ENCODE results near the gene ZCCHC8. TPM values are rescaled to one million over a fixed set of nuclear protein-coding genes. Genes with fewer than 3 reads are reported as not detected.
"Not testable (repeated sequence)": the region's sequence is repeated elsewhere in the genome, so short reads cannot be mapped to it uniquely, and the experiment has no call there.

ZCCHC8 gene
- total and polyA plus RNA-seq, 3 donors from 2014 or later, result 25.6 to 38.3 (median 28.8) TPM

- no peaks in the 10 kb centered on the region for H3K36me3 ChIP-seq (ENCODE audit: low read depth, missing control alignments)
Observed at GRCh38 chr12:122515275-122515674, 14.5 kb upstream of the ZCCHC8 start.

GRCh38 chr12:122513660-122514059 lies 12.9 kb upstream of the ZCCHC8 start:
- 91 to 96% methylated on average over 4 of the region's 4 CpGs for WGBS, 2 donors
- intact Hi-C loops (cut with DNase I; ENCODE audit: low total_unique reads), result no loop called here
- no peak overlapping the region for H3K27ac ChIP-seq
- H3K9me3 ChIP-seq, result no peaks in the 10 kb centered on the region
- DNase-seq, result no peak
- no peak overlapping the region for H3K4me3 ChIP-seq
- H3K27me3 ChIP-seq, result no peaks in the 10 kb centered on the region
- H3K4me1 ChIP-seq, result no peaks in the 10 kb centered on the region
- no peak for TF ChIP-seq CTCF (IDR thresholded peaks at IDR 0.05)
- no peak for TF ChIP-seq POLR2A (IDR thresholded peaks at IDR 0.05)
- no peaks in the 10 kb centered on the region for H3K36me3 ChIP-seq (ENCODE audit: low read depth, missing control alignments)

More at GRCh38 chr12:122515275-122515674, 14.5 kb upstream of the ZCCHC8 start:
- TF ChIP-seq POLR2A (IDR thresholded peaks at IDR 0.05) (no peak), CTCF (IDR thresholded peaks at IDR 0.05) (no peak)
- intact Hi-C loops (cut with DNase I; ENCODE audit: low total_unique reads), result no loop called here
- 91 to 95% methylated on average over 2 of the region's 2 CpGs for WGBS, 2 donors
- no peak for DNase-seq
- Histone ChIP-seq H3K4me3 (no peak overlapping the region), H3K27me3 (no peaks in the 10 kb centered on the region), H3K4me1 (no peaks in the 10 kb centered on the region), H3K27ac (no peak overlapping the region), H3K9me3 (no peaks in the 10 kb centered on the region)

- H3K27ac ChIP-seq; DNase-seq; intact Hi-C loops (cut with DNase I; ENCODE audit: low total_unique reads); H3K9me3 ChIP-seq; H3K27me3 ChIP-seq; H3K36me3 ChIP-seq (ENCODE audit: low read depth, missing control alignments); H3K4me3 ChIP-seq; H3K4me1 ChIP-seq: not testable (repeated sequence)
- 85 to 91% methylated on average over 3 of the region's 3 CpGs for WGBS, 2 donors
Observed at GRCh38 chr12:122513028-122513427, 12.3 kb upstream of the ZCCHC8 start.

GRCh38 chr12:122508163-122508562 lies 7.4 kb upstream of the ZCCHC8 start:
- intact Hi-C loops (cut with DNase I; ENCODE audit: low total_unique reads), result no loop called here
- no peak overlapping the region for H3K4me3 ChIP-seq
- H3K27ac ChIP-seq, result no peak overlapping the region
- no peak for TF ChIP-seq POLR2A (IDR thresholded peaks at IDR 0.05)
- TF ChIP-seq CTCF (IDR thresholded peaks at IDR 0.05), result no peak
- 90 to 91% methylated on average over 5 of the region's 5 CpGs for WGBS, 2 donors
- no peak for DNase-seq
- no peaks in the 10 kb centered on the region for H3K27me3 ChIP-seq
- no peaks in the 10 kb centered on the region for H3K9me3 ChIP-seq
- no peaks in the 10 kb centered on the region for H3K4me1 ChIP-seq
- H3K36me3 ChIP-seq (ENCODE audit: low read depth, missing control alignments), result no peaks in the 10 kb centered on the region

GRCh38 chr12:122506393-122506938 lies 5.7 kb upstream of the ZCCHC8 start:
- 88 to 89% methylated on average over 5 of the region's 5 CpGs for WGBS, 2 donors
- no peak overlapping the region for H3K4me3 ChIP-seq
- H3K27ac ChIP-seq, result no peak overlapping the region
- no peak for DNase-seq
- no peaks in the 10 kb centered on the region for H3K27me3 ChIP-seq
- no peaks in the 10 kb centered on the region for H3K4me1 ChIP-seq
- intact Hi-C loops (cut with DNase I; ENCODE audit: low total_unique reads), result no loop called here
- no peaks in the 10 kb centered on the region for H3K36me3 ChIP-seq (ENCODE audit: low read depth, missing control alignments)
- H3K9me3 ChIP-seq, result no peaks in the 10 kb centered on the region
- TF ChIP-seq POLR2A (IDR thresholded peaks at IDR 0.05) (no peak), CTCF (IDR thresholded peaks at IDR 0.05) (no peak)

Measured in testis (tissue), 3 donors.